GM18508 (cell line): ENCODE measurements around the gene TFF1.

Source experiments
- ATAC-seq: cut with Tn5 transposase; IDR thresholded peaks from one replicate; pipeline ENCODE4 v1.9.1; 2021; ENCODE audit warnings: moderate number of reproducible peaks; ENCODE audit not compliant: insufficient read depth, unreplicated experiment

The TFF1 gene

DNA sequence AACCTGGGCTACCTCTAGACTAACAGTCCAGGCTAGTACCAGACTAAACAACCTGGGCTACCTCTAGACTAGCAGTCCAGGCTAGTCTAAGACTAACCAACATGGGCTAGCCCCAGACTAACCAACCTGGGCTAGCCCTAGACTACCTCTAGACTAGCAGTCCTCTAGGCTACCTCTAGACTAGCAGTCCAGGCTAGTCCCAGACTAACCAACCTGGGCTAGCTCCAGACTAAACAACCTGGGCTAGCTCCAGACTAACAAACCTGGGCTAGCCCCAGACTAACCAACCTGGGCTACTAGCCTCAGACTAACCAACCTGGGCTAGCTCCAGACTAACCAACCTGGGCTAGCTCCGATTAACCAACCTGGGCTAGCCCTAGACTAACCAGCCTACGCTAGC is 17.6 kb downstream of the TFF1 start:
- no peak for ATAC-seq

DNA sequence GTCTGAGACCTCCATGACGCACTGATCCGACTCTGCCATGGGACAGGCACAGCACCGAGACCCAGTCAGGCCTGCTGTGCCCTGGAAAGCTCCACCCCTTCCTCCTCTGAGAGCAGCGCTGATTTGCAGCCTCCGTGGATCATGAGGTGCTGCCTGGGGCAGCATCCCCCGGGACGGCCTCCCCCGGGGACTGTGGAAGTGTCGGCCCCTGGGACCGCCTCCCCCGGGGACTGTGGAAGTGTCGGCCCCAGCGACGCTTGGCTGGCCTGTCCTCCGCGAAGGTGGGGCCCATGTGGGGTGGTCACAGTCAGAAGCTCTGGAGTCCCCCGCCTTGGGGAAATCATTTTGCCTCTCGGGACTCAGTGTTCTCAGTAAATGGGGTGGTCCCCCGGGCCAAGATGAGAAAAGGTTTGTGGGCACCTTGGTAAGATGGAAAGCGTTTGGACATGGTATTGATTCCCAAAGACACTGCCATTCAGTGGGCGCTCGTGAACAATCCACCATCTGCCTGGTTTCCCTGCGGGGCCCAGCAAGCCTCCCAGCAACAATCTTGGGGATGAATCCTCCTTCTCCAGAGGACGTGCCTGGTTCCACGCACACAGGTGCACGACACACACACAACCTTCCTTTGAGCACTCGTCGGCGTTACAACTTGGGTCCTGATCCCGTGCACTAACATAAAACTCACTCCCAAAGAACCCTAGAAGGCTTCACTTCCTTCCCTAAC is 18.6 kb downstream of the TFF1 start:
- no peak for ATAC-seq

- ATAC-seq: no peak
Measured at GRCh38 chr21:42346866-42347600, 19.3 kb downstream of the TFF1 start.

DNA sequence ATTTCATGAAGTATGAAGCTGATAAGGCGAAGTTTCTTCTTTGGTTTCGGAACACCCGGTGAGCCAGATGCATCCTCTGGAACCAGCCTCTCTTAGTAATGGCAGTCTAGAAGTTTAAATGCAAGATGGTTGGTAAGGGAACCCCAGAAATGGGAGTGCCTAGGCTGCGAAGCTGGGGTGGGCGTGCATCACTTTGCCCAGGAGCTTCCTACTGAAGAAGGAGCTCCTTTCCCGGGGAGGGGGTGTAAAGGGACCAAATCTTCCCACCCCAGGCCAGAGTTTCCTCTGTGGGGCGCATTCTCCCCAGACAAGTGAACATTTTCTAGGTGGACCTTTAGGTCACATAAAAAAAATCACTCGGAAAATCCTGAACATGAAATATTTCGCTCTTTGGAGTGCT is 19.9 kb downstream of the TFF1 start:
- no peak for ATAC-seq

GRCh38 chr21:42344631-42345030 is 21.7 kb downstream of the TFF1 start:
- no peak for ATAC-seq

- ATAC-seq: no peak
Measured at GRCh38 chr21:42343963-42344510, 22.3 kb downstream of the TFF1 start.

- ATAC-seq: no peak
Measured at GRCh38 chr21:42343556-42343955, 22.8 kb downstream of the TFF1 start.

DNA sequence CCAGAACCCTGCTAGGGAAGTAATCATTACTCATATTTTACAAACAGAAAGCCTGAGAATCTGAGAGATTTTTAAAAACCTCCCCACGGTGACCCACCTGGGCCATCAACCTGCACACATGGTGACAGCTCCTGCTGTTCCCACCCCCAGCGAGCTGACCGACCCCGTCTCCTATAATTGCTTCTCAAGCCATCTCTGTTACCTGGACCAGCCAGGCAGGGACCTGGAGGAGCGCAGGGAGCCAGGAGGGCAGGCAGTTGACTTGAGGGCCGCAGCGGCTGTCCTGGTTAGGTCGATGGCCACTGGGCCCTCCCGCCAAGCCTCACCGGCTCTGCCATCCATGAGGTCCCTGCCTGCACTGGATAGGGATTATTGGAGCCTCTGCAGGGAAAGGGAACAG is 23.2 kb downstream of the TFF1 start:
- no peak for ATAC-seq

GRCh38 chr21:42341776-42342542 is 24.4 kb downstream of the TFF1 start:
- no peak for ATAC-seq

- no peak for ATAC-seq
Measured at GRCh38 chr21:42340187-42341050, 25.9 kb downstream of the TFF1 start.

DNA sequence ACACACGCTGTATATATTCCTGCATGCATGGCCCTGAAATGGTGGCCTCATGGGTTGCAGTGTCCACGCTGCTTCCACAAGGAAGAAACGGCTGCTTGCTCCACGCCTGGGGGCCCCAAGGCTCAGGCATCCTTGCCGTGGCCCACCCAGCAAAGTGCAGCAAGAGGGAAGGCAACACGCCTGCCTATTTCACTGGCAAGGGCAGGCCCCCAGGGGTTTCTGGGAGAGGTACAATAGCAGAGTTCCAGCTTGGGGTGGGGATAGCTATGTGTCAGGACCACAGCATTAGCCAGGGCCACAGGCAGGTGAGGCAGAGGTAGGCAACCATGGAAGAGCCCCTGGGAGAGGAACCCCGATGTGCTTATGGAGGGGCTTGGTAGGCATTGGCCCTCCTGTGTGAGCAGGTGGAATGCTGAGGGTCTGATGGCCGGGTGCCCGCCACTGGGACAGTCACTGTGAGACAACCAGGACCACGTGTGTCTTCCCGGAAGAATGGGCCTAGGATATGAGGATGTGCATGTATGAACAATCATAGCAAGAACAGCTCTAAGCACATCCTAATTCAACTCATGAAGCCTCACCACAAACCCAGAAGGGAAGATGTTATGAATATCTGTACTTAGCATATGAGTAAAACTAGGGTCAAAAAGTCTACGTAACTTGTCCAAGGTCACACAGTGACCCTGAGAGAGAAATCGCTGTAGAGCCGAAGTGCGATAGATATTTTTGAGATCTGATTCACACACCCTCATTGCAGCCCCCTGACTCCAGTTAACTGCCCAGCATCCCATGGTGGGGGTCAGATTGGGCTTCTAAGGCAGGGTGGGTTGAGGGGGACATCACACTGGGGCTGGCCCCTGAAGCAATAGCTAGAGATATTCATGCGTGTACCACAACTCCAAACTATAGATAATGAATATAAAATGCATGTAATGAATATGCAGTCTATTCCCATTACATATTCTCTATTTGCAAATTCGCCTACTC is 27.3 kb downstream of the TFF1 start:
- no peak for ATAC-seq

DNA sequence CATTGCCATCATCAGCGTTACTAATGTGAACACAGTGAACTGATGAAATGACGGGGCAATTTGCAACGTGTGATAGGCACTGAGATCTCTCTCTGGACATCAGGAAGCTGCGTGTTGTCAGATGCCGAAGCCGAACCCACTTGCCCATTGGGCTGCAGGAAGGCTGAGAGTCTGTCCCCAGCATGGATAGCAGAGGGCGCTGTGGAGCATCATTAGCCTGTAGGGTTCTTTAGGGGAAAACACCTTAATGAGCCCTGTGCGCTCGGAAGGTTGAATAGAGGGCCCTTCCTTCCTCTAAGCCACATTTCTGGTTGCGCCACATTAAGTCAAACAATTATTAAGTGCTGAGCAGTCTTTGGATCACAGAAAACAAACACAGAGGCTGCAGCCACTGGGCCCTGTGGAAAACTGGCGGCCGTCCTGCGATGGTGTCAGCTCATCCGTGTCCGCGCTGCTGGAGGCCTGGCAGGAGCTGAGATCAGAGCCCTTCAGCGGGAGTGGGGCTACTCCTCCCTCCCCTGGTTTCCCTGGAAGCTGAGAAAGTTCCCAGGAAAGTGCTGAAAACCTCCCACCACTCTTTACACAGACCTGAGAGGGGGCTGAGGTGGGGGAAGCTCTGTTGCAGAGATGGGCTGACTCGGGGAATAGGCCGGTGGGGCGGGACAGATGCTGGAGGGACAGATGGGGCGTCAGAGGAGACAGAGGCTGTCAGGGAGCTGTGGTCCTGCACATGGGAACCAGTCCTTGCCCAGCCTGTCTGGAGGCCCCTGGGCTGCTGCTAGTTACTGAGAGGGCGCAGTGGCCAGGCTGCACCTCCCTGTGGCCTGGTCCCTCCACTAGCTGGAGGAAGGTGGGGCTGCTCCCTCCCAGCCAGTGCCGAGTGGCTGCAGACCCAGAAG is 28.3 kb downstream of the TFF1 start:
- no peak for ATAC-seq

- no peak for ATAC-seq
Measured at GRCh38 chr21:42337276-42337675, 29.1 kb downstream of the TFF1 start.

DNA sequence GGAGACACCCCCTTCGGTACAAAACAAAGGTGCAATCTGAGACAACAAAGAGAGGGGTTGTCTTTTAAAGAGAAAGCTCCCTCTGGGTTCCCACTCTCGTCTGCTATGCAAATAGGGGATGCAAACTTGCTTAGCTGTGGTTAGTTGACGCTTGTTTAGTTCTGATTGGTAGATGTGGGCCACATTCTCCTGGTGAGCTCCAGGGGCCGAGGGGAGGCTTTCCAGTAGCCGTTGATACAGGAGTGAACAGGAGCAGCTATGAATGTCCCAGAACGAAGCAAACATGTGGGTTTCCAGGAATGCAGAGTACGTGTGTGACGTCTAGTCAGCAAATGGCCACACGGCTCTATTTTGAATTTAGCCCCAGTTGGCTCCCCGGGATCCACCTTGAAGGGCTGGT is 30.3 kb downstream of the TFF1 start:
- ATAC-seq: no peak

GRCh38 chr21:42332557-42333317 is 33.6 kb downstream of the TFF1 start:
- no peak for ATAC-seq

DNA sequence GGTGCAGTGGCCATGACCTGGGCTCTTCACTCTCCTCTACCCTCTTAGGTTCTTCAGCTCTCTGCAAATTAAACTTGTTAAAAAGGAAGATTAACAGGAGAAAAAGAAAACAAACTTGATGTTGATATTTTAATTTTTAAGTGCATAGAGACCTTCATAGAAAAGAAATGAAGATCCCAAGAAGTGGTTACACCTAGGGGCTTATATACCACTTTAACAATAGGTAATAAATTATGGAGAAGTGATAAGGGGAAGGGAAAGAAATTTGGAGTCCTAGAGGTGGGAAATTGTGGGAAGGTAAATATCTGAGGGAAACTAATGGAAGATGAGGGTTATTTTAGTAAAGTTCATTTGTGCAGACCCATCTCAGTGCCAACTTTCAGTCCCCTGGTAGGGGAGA is 34.7 kb downstream of the TFF1 start:
- ATAC-seq: no peak
